PC-9 (cell line): ENCODE results near the gene GNAI1. TPM values are rescaled to one million over a fixed set of nuclear protein-coding genes. Genes with fewer than 3 reads are reported as not detected.

Experiments used
- BruUV-seq: library from RNA; stranded (reverse); fragments of 400-500 nt; replicated peaks from 2 replicates; lab custom pipeline; 2021; lab: Mats Ljungman, UMichigan
- CTCF ChIA-PET: fragments of 300-600 bp; sonication (Branson Sonifier 250); formaldehyde crosslinking; loops from one replicate; lab custom pipeline; 2022; ENCODE audit warnings: antibody characterized with exemption; lab: Charles Lee
- POLR2A ChIA-PET: fragments of 300-600 bp; sonication (Branson Sonifier 250); formaldehyde crosslinking; loops from one replicate; lab custom pipeline; 2022; ENCODE audit warnings: antibody characterized with exemption; ENCODE audit not compliant: unreplicated experiment; lab: Charles Lee
- DNase-seq, 2 experiments: peaks; one replicate each; pipeline versions ENCODE4 v3.0.0 to v3.0.0-alpha.2; 2015 to 2022; ENCODE audit warnings: mixed read lengths in 1 of 2
- H2AFZ ChIP-seq: fragments of 200-600 bp; sonication (generic); 2 replicates; pipeline ENCODE4 v1.8.1; 2017; ENCODE audit warnings: antibody characterized with exemption
- H3F3A ChIP-seq: fragments of 200-600 bp; sonication (generic); 2 replicates; pipeline ENCODE4 v1.8.1; 2017; ENCODE audit warnings: antibody characterized with exemption, mild to moderate bottlenecking, low read depth; ENCODE audit not compliant: insufficient read depth
- H3K27ac ChIP-seq: fragments of 200-600 bp; sonication (generic); 2 replicates; pipeline ENCODE4 v1.6.1; 2016; ENCODE audit warnings: mixed run types
- H3K27me3 ChIP-seq: fragments of 200-600 bp; sonication (generic); 2 replicates; pipeline ENCODE4 v1.6.1; 2016; ENCODE audit warnings: low read depth, mixed run types; ENCODE audit not compliant: insufficient read depth
- H3K36me3 ChIP-seq: fragments of 200-600 bp; sonication (generic); 2 replicates; pipeline ENCODE4 v1.6.1; 2016; ENCODE audit warnings: low read depth, mixed run types
- H3K4me1 ChIP-seq: fragments of 200-600 bp; sonication (generic); replicated peaks from 2 replicates; pipeline ENCODE4 v1.6.1; 2016; ENCODE audit warnings: mixed run types; ENCODE audit not compliant: insufficient read depth
- H3K4me2 ChIP-seq: fragments of 200-600 bp; sonication (generic); 2 replicates; pipeline ENCODE4 v1.6.1; 2017; ENCODE audit warnings: mixed run types
- H3K4me3 ChIP-seq: fragments of 200-600 bp; sonication (generic); 2 replicates; pipeline ENCODE4 v1.6.1; 2016; ENCODE audit warnings: mixed run types
- H3K79me2 ChIP-seq: fragments of 200-600 bp; sonication (generic); 2 replicates; pipeline ENCODE4 v1.6.1; 2017; ENCODE audit warnings: low read depth, mixed run types
- H3K9me2 ChIP-seq: fragments of 200-600 bp; sonication (generic); 2 replicates; pipeline ENCODE4 v1.8.1; 2017; ENCODE audit warnings: mild to moderate bottlenecking; ENCODE audit not compliant: insufficient read depth
- H3K9me3 ChIP-seq: fragments of 200-600 bp; sonication (generic); 2 replicates; pipeline ENCODE4 v1.8.1; 2016; ENCODE audit warnings: low read depth; ENCODE audit not compliant: insufficient read depth
- H4K20me1 ChIP-seq: fragments of 200-600 bp; sonication (generic); 2 replicates; pipeline ENCODE4 v1.8.1; 2017; ENCODE audit not compliant: insufficient read depth
- EZH2 ChIP-seq: fragments of 200-600 bp; sonication (generic); IDR thresholded peaks from 2 replicates; pipeline ENCODE4 v1.8.0; 2017; ENCODE audit warnings: antibody characterized with exemption, low read depth
- intact Hi-C: fragments of 100-400 bp; cut with micrococcal nuclease; formaldehyde crosslinking; loops from one replicate; pipeline ENCODE4 v1.10.0; 2022; ENCODE audit not compliant: unreplicated experiment
- total RNA-seq: library from RNA; stranded (reverse); gene quantifications from 2 replicates; pipeline ENCODE4 v1.2.3, GENCODE V29; 2021
- TF ChIP-seq, protein P1 (sequence below): fragments of 200-600 bp; sonication (generic); conservative IDR thresholded peaks from 2 replicates; pipeline ENCODE4 v1.6.1; 2017; ENCODE audit warnings: mixed run types, antibody characterized with exemption, mild to moderate bottlenecking, moderate library complexity

Gene GNAI1
- total RNA-seq, 1 experiment from 2014 or later = 16.8 TPM

DNA sequence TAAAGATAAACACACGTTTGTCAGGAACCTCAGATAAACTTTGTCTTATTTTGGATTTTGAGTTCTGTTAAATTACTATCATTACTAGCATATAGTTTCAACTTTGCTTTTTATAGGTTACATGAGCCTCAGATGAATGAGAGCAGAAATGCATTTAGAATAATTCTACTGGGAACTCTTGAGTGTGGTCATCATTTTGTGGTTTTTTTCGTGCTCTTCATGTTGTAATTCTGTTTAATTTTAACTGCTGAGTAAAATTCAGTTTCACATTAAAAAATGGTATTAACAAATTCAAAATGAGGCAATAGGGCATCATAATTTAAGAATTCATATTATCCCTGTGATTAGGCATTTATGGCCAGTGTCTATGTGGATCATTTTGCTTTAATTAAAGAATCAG lies 72.9 kb downstream of the GNAI1 start:
- H2AFZ ChIP-seq = no peak overlapping the region
- ChIA-PET CTCF (no interaction called here), POLR2A (no interaction called here)
- H3F3A ChIP-seq = no peaks in the 10 kb centered on the region
- intact Hi-C loops = no loop called here
- TF ChIP-seq, protein P1, sequence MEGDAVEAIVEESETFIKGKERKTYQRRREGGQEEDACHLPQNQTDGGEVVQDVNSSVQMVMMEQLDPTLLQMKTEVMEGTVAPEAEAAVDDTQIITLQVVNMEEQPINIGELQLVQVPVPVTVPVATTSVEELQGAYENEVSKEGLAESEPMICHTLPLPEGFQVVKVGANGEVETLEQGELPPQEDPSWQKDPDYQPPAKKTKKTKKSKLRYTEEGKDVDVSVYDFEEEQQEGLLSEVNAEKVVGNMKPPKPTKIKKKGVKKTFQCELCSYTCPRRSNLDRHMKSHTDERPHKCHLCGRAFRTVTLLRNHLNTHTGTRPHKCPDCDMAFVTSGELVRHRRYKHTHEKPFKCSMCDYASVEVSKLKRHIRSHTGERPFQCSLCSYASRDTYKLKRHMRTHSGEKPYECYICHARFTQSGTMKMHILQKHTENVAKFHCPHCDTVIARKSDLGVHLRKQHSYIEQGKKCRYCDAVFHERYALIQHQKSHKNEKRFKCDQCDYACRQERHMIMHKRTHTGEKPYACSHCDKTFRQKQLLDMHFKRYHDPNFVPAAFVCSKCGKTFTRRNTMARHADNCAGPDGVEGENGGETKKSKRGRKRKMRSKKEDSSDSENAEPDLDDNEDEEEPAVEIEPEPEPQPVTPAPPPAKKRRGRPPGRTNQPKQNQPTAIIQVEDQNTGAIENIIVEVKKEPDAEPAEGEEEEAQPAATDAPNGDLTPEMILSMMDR = no peak
- no peak for TF ChIP-seq EZH2
- BruUV-seq = no TSS peak
- H3K4me1 ChIP-seq = no peaks in the 10 kb centered on the region
- H3K9me2 ChIP-seq = no peaks in the 10 kb centered on the region
- no peaks in the 10 kb centered on the region for H3K27me3 ChIP-seq
- no peaks in the 10 kb centered on the region for H3K9me3 ChIP-seq
- H3K4me2 ChIP-seq = no peak overlapping the region
- H4K20me1 ChIP-seq = no peaks in the 10 kb centered on the region
- H3K27ac ChIP-seq = no peak overlapping the region
- H3K36me3 ChIP-seq = peaks cover 4% of the 10 kb centered on the region; the same call in 1 of the 2 replicates
- no peak for DNase-seq
- H3K4me3 ChIP-seq = no peak overlapping the region
- H3K79me2 ChIP-seq = no peaks in the 10 kb centered on the region

DNA sequence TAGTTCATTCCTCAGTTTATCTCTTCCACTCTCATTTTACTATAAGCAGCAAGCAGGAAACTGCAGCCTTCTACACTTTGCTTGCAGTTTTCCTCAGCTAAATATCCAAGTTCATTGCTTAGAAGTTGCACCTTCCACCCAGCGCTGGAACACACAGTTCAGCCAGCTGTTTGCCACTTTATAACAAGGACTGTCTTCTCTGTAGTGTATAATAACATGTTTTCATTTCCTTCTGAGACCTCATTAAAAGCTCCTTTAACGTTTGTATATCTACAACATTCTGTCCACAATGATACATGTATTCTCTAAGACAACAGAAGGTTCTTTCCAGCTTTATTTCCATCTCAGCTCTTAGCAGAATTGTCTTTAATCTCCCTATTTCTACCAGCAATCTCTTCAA lies 74.1 kb downstream of the GNAI1 start:
- no peak for DNase-seq
- ChIA-PET POLR2A (no interaction called here), CTCF (no interaction called here)
- Histone ChIP-seq H3K27me3 (no peaks in the 10 kb centered on the region), H3K36me3 (peaks cover 3% of the 10 kb centered on the region; the same call in 1 of the 2 replicates), H4K20me1 (no peaks in the 10 kb centered on the region), H3K4me3 (no peak overlapping the region), H3K9me2 (no peaks in the 10 kb centered on the region), H3K27ac (no peak overlapping the region), H2AFZ (no peak overlapping the region), H3F3A (no peaks in the 10 kb centered on the region), H3K79me2 (no peaks in the 10 kb centered on the region), H3K9me3 (no peaks in the 10 kb centered on the region), H3K4me2 (no peak overlapping the region), H3K4me1 (no peaks in the 10 kb centered on the region)
- no peak for TF ChIP-seq EZH2
- TF ChIP-seq, protein P1 = no peak
- no TSS peak for BruUV-seq
- intact Hi-C loops = no loop called here

DNA sequence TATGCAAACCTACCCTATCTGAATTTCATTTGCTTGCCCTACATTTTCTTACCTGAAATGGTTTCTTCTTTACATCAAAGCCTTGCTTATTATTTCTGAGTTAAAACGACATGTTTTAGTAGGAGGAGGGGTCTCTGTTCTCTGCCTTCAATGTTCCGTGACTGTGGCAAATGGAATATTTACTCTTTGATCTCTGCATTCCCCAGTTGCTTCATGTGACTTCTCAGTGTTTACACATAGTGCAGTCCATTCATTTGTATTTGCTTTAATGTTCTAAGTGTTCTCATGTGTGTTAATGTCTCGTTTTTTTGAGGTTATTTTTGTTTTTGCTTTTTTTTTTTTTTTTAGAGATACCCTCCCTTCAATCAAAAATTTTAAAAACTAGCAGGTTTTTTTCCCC lies 75.8 kb downstream of the GNAI1 start:
- Histone ChIP-seq H3K79me2 (no peaks in the 10 kb centered on the region), H3K4me1 (no peaks in the 10 kb centered on the region), H3K36me3 (no peaks in the 10 kb centered on the region), H3K27me3 (no peaks in the 10 kb centered on the region), H3F3A (no peaks in the 10 kb centered on the region), H3K27ac (no peak overlapping the region), H2AFZ (no peak overlapping the region), H4K20me1 (no peaks in the 10 kb centered on the region), H3K4me2 (no peak overlapping the region), H3K9me3 (no peaks in the 10 kb centered on the region), H3K4me3 (no peak overlapping the region), H3K9me2 (no peaks in the 10 kb centered on the region)
- intact Hi-C loops = no loop called here
- ChIA-PET CTCF (interaction anchor here (0.7 kb wide), 1 partner anchor 162 kb away, joined by 10 read pairs; no protein-coding TSS in a partner anchor), POLR2A (no interaction called here)
- TF ChIP-seq EZH2 = no peak
- BruUV-seq = no TSS peak
- no peak for DNase-seq

DNA sequence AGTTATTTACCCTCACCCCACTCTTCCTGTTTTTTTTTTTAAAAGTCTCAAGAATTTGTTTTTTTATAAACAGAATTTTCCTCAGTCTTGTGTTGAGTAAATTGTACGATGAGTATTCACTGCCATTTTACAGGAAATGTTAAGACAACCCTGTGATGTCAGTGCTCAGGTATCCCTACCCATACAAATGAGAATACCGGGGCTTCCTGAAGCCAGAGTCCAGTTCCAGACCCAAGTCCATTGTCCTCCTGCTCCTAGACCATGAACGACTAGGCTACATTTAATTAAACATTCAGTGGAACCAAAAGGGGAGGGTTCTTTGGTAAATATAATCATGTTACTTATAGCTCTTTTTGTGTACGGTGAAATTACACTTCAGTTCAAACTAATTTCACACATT lies 79.2 kb downstream of the GNAI1 start:
- Histone ChIP-seq H3K27ac (no peak overlapping the region), H3K4me2 (no peak overlapping the region), H3K4me3 (no peak overlapping the region), H3F3A (no peaks in the 10 kb centered on the region), H2AFZ (no peak overlapping the region), H3K9me2 (no peaks in the 10 kb centered on the region), H3K36me3 (no peaks in the 10 kb centered on the region), H4K20me1 (no peaks in the 10 kb centered on the region), H3K79me2 (no peaks in the 10 kb centered on the region), H3K9me3 (no peaks in the 10 kb centered on the region), H3K4me1 (peaks cover 9% of the 10 kb centered on the region), H3K27me3 (no peaks in the 10 kb centered on the region)
- ChIA-PET POLR2A (no interaction called here), CTCF (no interaction called here)
- no TSS peak for BruUV-seq
- intact Hi-C loops = no loop called here
- no peak for DNase-seq
- no peak for TF ChIP-seq EZH2
- TF ChIP-seq, protein P1 = no peak
